WTC11 (cell line): ENCODE measurements around the gene ST8SIA3.

Experiments used
- CTCF ChIP-seq: fragments of 200-600 bp; IDR thresholded peaks from 2 replicates; pipeline ENCODE4 v1.8.0; 2022; ENCODE audit warnings: antibody characterized with exemption
- NFATC4 ChIP-seq: fragments of 250-450 bp; sonication (Bioruptor Pico); IDR thresholded peaks from 2 replicates; pipeline ENCODE4 v1.9.0; 2021; ENCODE audit warnings: mild to moderate bottlenecking
- TEAD4 ChIP-seq: sonication (generic); formaldehyde crosslinking; IDR thresholded peaks from 2 replicates; pipeline ENCODE4 v1.8.0; 2022; ENCODE audit warnings: mild to moderate bottlenecking, missing genetic modification reagents
- TF ChIP-seq, protein P1 (sequence below): sonication (generic); formaldehyde crosslinking; IDR thresholded peaks from 2 replicates; pipeline ENCODE4 v1.8.1; 2022; ENCODE audit warnings: low read depth, missing genetic modification reagents, borderline replicate concordance
- TF ChIP-seq, protein P2 (sequence below): sonication (generic); formaldehyde crosslinking; conservative IDR thresholded peaks from 2 replicates; pipeline ENCODE4 v1.8.1; 2023; ENCODE audit warnings: mild to moderate bottlenecking, low read depth, missing genetic modification reagents, moderate library complexity

DNA sequence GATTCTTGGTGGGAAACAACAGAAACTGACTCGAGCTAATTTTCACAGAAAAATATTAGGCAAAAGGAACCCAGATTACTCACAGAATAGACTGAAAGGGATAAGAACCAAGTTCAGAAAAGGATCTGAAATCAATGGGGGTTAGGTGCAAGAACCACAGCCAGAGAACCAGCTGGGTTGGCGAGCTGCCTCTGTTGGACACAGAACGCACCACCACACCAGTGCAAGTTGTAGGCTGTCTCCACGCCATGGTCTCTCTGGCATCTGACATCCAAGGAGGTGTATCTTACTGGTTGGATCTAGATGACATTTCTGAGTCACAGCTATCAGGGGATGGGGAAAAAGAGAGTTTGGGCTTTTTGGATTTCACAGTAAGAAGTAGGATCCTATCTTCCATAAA lies 64.2 kb downstream of the ST8SIA3 start:
- no peak for TF ChIP-seq CTCF
- TF ChIP-seq, protein P1, sequence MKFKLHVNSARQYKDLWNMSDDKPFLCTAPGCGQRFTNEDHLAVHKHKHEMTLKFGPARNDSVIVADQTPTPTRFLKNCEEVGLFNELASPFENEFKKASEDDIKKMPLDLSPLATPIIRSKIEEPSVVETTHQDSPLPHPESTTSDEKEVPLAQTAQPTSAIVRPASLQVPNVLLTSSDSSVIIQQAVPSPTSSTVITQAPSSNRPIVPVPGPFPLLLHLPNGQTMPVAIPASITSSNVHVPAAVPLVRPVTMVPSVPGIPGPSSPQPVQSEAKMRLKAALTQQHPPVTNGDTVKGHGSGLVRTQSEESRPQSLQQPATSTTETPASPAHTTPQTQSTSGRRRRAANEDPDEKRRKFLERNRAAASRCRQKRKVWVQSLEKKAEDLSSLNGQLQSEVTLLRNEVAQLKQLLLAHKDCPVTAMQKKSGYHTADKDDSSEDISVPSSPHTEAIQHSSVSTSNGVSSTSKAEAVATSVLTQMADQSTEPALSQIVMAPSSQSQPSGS (CRISPR knock-in tag): no peak
- TF ChIP-seq NFATC4 (CRISPR knock-in tag): no peak
- no peak for TF ChIP-seq TEAD4 (CRISPR knock-in tag)
- TF ChIP-seq, protein P2, sequence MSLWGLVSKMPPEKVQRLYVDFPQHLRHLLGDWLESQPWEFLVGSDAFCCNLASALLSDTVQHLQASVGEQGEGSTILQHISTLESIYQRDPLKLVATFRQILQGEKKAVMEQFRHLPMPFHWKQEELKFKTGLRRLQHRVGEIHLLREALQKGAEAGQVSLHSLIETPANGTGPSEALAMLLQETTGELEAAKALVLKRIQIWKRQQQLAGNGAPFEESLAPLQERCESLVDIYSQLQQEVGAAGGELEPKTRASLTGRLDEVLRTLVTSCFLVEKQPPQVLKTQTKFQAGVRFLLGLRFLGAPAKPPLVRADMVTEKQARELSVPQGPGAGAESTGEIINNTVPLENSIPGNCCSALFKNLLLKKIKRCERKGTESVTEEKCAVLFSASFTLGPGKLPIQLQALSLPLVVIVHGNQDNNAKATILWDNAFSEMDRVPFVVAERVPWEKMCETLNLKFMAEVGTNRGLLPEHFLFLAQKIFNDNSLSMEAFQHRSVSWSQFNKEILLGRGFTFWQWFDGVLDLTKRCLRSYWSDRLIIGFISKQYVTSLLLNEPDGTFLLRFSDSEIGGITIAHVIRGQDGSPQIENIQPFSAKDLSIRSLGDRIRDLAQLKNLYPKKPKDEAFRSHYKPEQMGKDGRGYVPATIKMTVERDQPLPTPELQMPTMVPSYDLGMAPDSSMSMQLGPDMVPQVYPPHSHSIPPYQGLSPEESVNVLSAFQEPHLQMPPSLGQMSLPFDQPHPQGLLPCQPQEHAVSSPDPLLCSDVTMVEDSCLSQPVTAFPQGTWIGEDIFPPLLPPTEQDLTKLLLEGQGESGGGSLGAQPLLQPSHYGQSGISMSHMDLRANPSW (CRISPR knock-in tag): no peak
